Liver (tissue), 9 donors: Measurements from ENCODE around the gene PSG6. TPM values are rescaled to one million over a fixed set of nuclear protein-coding genes. Genes with fewer than 3 reads are reported as not detected.
"Not testable (repeated sequence)": the region's sequence is repeated elsewhere in the genome, so short reads cannot be mapped to it uniquely, and the experiment has no call there.

ENCODE experiments used
- DNase-seq: peaks from one replicate; pipeline ENCODE4 v3.0.0-alpha.2; 2017; ENCODE audit warnings: low spot score
- H3K27ac ChIP-seq, 2 donors: one replicate each; pipeline ENCODE4 v1.7.0; 2013; ENCODE audit warnings: inconsistent platforms in 2 of 2, low read length in 2 of 2, control low read depth in 1 of 2, low read depth in 1 of 2, mild to moderate bottlenecking in 1 of 2
- H3K27me3 ChIP-seq, 4 donors: one replicate each; pipeline versions ENCODE4 v1.6.1 to v1.7.0; 2013; ENCODE audit warnings: low read length in 3 of 4, inconsistent platforms in 1 of 4, mild to moderate bottlenecking in 1 of 4, moderate library complexity in 1 of 4; ENCODE audit not compliant: control insufficient read depth in 4 of 4, insufficient read depth in 4 of 4
- H3K36me3 ChIP-seq, 4 donors: one replicate each; pipeline versions ENCODE4 v1.6.1 to v1.7.0; 2013; ENCODE audit warnings: low read length in 3 of 4, mild to moderate bottlenecking in 3 of 4, low read depth in 1 of 4, moderate library complexity in 1 of 4; ENCODE audit not compliant: control insufficient read depth in 4 of 4, insufficient read depth in 3 of 4
- H3K4me1 ChIP-seq, 4 donors: one replicate each; pipeline versions ENCODE4 v1.6.1 to v1.7.0; 2013; ENCODE audit warnings: low read length in 3 of 4, mild to moderate bottlenecking in 3 of 4, moderate library complexity in 1 of 4; ENCODE audit not compliant: control insufficient read depth in 4 of 4, insufficient read depth in 4 of 4
- H3K4me3 ChIP-seq, 3 donors: one replicate each; pipeline versions ENCODE4 v1.6.1 to v1.7.0; 2013; ENCODE audit warnings: low read length in 3 of 3, control low read depth in 1 of 3, low read depth in 1 of 3, mild to moderate bottlenecking in 1 of 3
- H3K9ac ChIP-seq, 2 donors: one replicate each; pipeline ENCODE4 v1.7.0; 2013; ENCODE audit warnings: low read length in 2 of 2, mild to moderate bottlenecking in 2 of 2, moderate library complexity in 2 of 2, control low read depth in 1 of 2, low read depth in 1 of 2
- H3K9me3 ChIP-seq, 4 donors: one replicate each; pipeline versions ENCODE4 v1.6.1 to v1.7.0; 2013; ENCODE audit warnings: low read length in 3 of 4; ENCODE audit not compliant: control insufficient read depth in 4 of 4
- ATF3 ChIP-seq: IDR thresholded peaks from 2 replicates; pipeline ENCODE4 v1.6.1; 2016; ENCODE audit warnings: antibody characterized with exemption
- CTCF ChIP-seq: fragments of 150-350 bp; IDR thresholded peaks from 2 replicates; pipeline ENCODE4 v1.5.1; 2017; ENCODE audit warnings: improper control_type of control experiment, low read depth, low read length; ENCODE audit not compliant: missing input control
- EGR1 ChIP-seq, 2 donors: IDR thresholded peaks; 2 replicates each; pipeline ENCODE4 v1.6.1; 2016 to 2018; ENCODE audit warnings: antibody characterized with exemption in 2 of 2, low read depth in 2 of 2
- FOXA1 ChIP-seq: IDR thresholded peaks from 2 replicates; pipeline ENCODE4 v1.6.1; 2016; ENCODE audit warnings: antibody characterized with exemption
- FOXA2 ChIP-seq: IDR thresholded peaks from 2 replicates; pipeline ENCODE4 v1.6.1; 2016; ENCODE audit warnings: antibody characterized with exemption
- GABPA ChIP-seq, 2 donors: IDR thresholded peaks in 1 of 2; conservative IDR thresholded peaks in 1 of 2; 2 replicates each; pipeline ENCODE4 v1.6.1; 2016; ENCODE audit warnings: antibody characterized with exemption in 2 of 2, mild to moderate bottlenecking in 1 of 2, moderate library complexity in 1 of 2
- HNF4A ChIP-seq, 2 donors: conservative IDR thresholded peaks; 2 replicates each; pipeline ENCODE4 v1.6.1; 2016; ENCODE audit warnings: antibody characterized with exemption in 2 of 2, mild to moderate bottlenecking in 2 of 2
- HNF4G ChIP-seq: IDR thresholded peaks from 2 replicates; pipeline ENCODE4 v1.6.1; 2016; ENCODE audit warnings: antibody characterized with exemption
- JUND ChIP-seq, 2 donors: IDR thresholded peaks; 2 replicates each; pipeline ENCODE4 v1.6.1; 2016; ENCODE audit warnings: antibody characterized with exemption in 2 of 2
- MAX ChIP-seq: IDR thresholded peaks from 2 replicates; pipeline ENCODE4 v1.6.1; 2016; ENCODE audit warnings: antibody characterized with exemption
- NR2F2 ChIP-seq: IDR thresholded peaks from 2 replicates; pipeline ENCODE4 v1.6.1; 2016; ENCODE audit warnings: antibody characterized with exemption
- RAD21 ChIP-seq, 2 donors: IDR thresholded peaks; 2 replicates each; pipeline ENCODE4 v1.6.1; 2016; ENCODE audit warnings: antibody characterized with exemption in 2 of 2, mild to moderate bottlenecking in 2 of 2
- REST ChIP-seq: IDR thresholded peaks from 2 replicates; pipeline ENCODE4 v1.6.1; 2016; ENCODE audit warnings: antibody characterized with exemption, mild to moderate bottlenecking
- RXRA ChIP-seq, 2 donors: IDR thresholded peaks; 2 replicates each; pipeline ENCODE4 v1.6.1; 2017 to 2018; ENCODE audit warnings: antibody characterized with exemption in 2 of 2, mild to moderate bottlenecking in 1 of 2
- SP1 ChIP-seq: IDR thresholded peaks from 2 replicates; pipeline ENCODE4 v1.6.1; 2018; ENCODE audit warnings: antibody characterized with exemption, mild to moderate bottlenecking
- TAF1 ChIP-seq: conservative IDR thresholded peaks from 2 replicates; pipeline ENCODE4 v1.6.1; 2016; ENCODE audit warnings: antibody characterized with exemption, mild to moderate bottlenecking
- YY1 ChIP-seq: IDR thresholded peaks from 2 replicates; pipeline ENCODE4 v1.6.1; 2016; ENCODE audit warnings: antibody characterized with exemption, mild to moderate bottlenecking
- ZBTB33 ChIP-seq: IDR thresholded peaks from 2 replicates; pipeline ENCODE4 v1.6.1; 2016; ENCODE audit warnings: antibody characterized with exemption
- WGBS: extraction: QIAGEN DNeasy Blood & Tissue Kit; methylation state at CpG from one replicate; pipeline ENCODE4 v1.1.7; 2013; 5-methylcytosine and 5-hydroxymethylcytosine counted together
- polyA plus RNA-seq, 2 donors: library from polyadenylated mRNA; stranded (reverse) in 1 of 2; unstranded in 1 of 2; fragments of 200-250 nt in 1 of 2; fragments of >200 nt in 1 of 2; fragmentation: Nextera tagmentation in 1 of 2; extraction: Ambion mirVana in 1 of 2; gene quantifications; one replicate each; pipeline versions ENCODE4 v1.2.1 to v1.2.3, GENCODE V29; 2013 to 2015
- total RNA-seq, 2 donors: library from RNA; depleted of rRNA; stranded (reverse); fragments of >200 nt; gene quantifications; one replicate each; pipeline ENCODE4 v1.2.3, GENCODE V29; 2014
- donor health status: healthy.
- donor health status: healthy.
- donor health status: healthy.
- donor health status: healthy.
- donor health status: healthy.

The PSG6 gene
- total and polyA plus RNA-seq, 4 donors: not detected

GRCh38 chr19:42930214-42930613, 12.5 kb upstream of the PSG6 start:
- DNase-seq, H3K27me3 ChIP-seq, H3K4me1 ChIP-seq, H3K36me3 ChIP-seq, H3K27ac ChIP-seq, H3K9ac ChIP-seq, H3K9me3 ChIP-seq, H3K4me3 ChIP-seq: not testable (repeated sequence)
- TF ChIP-seq HNF4A (conservative IDR thresholded peaks at IDR 0.05) (peak in 1 of 2 donors; percentile 33), RAD21 (IDR thresholded peaks at IDR 0.05) (peak; percentile 19 to 57)
- WGBS: 30% methylated on average over 1 of the region's 1 CpG

- peaks cover 0 to 4% (median under 1%) of the 10 kb centered on the region in 4 donors for H3K27me3 ChIP-seq
- TF ChIP-seq RXRA (IDR thresholded peaks at IDR 0.05): no peak
- no peak for TF ChIP-seq SP1
- TF ChIP-seq NR2F2: no peak
- TF ChIP-seq FOXA2: no peak
- no peak for TF ChIP-seq FOXA1
- no peak for TF ChIP-seq MAX
- TF ChIP-seq GABPA (IDR thresholded peaks at IDR 0.05 in 1 of 2, conservative IDR thresholded peaks at IDR 0.05 in 1 of 2): no peak
- no peak for TF ChIP-seq ZBTB33
- TF ChIP-seq HNF4A (conservative IDR thresholded peaks at IDR 0.05): no peak
- no peak for TF ChIP-seq EGR1 (IDR thresholded peaks at IDR 0.05; ENCODE audit: low read depth in 2 of 2)
- TF ChIP-seq REST: no peak
- TF ChIP-seq ATF3: no peak
- TF ChIP-seq JUND (IDR thresholded peaks at IDR 0.05): no peak
- TF ChIP-seq YY1: no peak
- TF ChIP-seq HNF4G: no peak
- TF ChIP-seq RAD21 (IDR thresholded peaks at IDR 0.05): no peak
- no peak for TF ChIP-seq CTCF
- no peak for TF ChIP-seq TAF1
- H3K27ac ChIP-seq: no peak overlapping the region
- no peak overlapping the region for H3K4me3 ChIP-seq
- no peaks in the 10 kb centered on the region for H3K36me3 ChIP-seq
- 83% methylated on average over 3 of the region's 3 CpGs for WGBS
- H3K9ac ChIP-seq: no peak overlapping the region
- DNase-seq: no peak
- H3K9me3 ChIP-seq: no peaks in the 10 kb centered on the region
- no peaks in the 10 kb centered on the region for H3K4me1 ChIP-seq
These were observed 11.2 kb upstream of the PSG6 start for GRCh38 chr19:42928896-42929295.
